ENCODE measurements around the gene MOV10L1.

Gene MOV10L1

DNA sequence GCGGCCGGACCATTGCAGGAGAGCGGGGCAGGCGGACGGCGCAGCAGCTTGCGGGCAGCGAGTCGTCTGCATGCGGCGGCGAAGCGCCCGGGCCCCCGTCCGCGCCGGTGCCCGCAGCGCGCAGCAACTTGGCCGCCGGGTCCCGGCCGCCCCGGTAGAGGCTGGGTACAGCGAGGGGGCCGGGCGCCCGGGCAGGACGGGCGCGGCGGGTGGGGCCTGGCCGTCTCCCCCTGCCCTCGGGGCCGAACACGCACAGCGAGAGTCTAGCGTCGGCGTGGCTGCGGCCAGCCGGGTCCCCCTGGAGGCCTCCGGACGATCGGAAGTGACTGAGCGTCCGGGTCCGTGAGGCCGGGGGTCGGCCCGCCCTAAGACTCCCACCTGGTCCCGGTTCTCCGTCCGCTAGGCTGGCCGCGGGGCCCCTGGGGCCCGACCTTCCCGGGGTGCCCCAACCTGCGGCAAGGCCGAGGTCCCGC, 95.1 kb downstream of the MOV10L1 start:
- in situ Hi-C loops (cut with HindIII; ENCODE audit: low sequenced_read_pairs): no loop called here

DNA sequence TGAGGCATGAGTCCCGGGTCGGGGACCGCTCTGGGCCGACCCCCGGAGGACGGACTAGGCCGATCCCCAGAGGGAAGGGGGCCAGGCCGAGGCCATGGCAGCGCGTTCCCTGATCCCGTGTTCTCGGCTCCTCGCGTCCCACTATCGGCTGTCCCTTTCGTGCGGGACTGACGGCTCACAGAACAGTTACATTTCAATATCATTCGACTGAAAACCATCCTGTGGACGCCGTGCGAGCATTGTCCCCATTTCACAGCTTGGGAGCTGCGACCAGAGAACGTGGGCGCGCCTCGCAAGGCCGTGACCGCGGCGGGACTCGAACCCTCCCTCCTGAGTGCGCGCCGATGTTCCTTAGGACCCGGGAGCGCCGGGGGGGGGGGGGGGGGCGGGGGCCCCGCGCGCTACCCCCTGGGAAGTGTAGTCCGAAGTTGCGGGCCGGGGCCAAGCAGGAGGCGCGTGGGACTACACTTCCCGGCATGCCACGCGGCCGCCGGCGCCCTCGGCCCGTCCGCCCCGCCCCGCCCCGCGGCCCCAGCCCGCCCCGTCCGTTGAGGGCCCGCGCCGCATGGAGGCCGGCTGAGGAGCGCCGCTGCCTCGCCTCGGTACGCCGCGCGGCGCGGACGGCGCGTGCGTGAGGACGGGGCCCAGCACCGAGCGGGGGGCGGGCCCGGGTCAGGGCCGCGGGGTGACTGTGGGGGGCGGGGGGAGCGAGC, 95.7 kb downstream of the MOV10L1 start, which contains the start of gene TRABD:
TSS of gene TRABD (plus strand) at position 539 of the 713 bp plus-strand sequence. CDS start 7,148 bp downstream, outside the sequence.
- in situ Hi-C loops (cut with HindIII; ENCODE audit: low sequenced_read_pairs): no loop called here

DNA sequence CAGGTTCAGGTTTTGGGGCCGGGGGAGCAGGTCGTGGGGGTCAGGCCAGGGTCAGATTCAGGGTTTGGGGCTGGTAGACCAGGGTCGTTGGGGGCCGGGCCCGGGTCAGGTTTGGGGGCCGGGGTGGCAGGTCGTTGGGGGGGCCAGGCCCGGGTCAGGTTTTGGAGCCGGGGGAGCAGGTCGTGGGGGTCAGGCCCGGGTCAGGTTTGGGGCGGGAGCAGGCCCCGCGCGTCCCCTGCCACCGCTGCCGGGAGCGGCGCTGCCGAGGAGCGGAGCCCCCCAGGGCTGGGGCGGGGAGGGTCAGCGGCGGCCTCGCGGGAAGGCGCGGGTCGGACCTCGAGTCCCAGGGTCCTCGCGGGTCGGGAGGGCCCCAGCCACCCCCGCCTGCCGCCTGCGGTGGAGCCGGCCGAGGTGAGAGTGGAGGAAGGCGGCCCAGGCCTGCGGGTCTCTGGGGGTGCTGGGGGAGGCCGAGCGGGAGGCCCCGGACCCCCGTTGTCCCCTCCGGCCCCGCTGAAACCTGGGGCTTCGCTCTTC, 96.4 kb downstream of the MOV10L1 start:
- in situ Hi-C loops (cut with HindIII; ENCODE audit: low sequenced_read_pairs): no loop called here

DNA sequence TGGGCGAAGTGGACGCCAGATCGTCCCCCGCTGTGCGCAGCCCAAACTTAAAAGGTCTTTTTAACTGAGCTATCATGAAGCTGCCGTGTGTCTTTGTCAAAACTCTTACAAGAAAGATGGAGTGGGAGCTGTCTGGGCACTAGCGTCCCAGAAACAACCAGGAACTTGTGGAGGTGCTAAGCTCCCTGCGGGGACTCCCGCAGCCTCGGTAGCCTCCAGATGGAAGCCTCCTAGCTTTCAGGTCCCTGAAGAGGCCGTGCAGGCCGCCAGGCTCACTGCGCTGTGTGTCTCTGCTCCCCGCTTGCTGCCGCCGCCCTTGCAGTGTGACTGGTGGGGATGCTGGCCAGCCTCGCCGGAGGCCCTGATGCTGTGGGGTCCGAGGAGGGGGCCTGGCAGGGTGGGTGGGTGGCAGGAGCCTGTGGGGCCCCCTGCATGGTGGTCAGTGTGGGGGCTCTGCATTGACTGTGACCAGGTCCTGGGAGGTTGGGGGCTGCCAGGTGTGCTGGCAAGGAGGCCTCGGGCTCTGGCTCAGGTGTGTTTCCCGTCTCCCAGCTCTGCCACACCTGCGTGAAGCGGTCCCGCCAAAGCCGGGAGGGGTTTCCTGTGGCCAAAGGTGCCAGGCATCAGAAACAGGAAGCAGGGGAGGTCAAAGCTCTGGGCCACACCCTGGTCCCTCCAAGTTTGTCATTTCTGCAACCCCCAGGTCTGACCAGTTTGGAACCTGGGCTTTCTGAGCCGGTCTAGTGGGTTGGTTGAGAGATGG, 97.1 kb downstream of the MOV10L1 start:
- in situ Hi-C loops (cut with HindIII; ENCODE audit: low sequenced_read_pairs): no loop called here

DNA sequence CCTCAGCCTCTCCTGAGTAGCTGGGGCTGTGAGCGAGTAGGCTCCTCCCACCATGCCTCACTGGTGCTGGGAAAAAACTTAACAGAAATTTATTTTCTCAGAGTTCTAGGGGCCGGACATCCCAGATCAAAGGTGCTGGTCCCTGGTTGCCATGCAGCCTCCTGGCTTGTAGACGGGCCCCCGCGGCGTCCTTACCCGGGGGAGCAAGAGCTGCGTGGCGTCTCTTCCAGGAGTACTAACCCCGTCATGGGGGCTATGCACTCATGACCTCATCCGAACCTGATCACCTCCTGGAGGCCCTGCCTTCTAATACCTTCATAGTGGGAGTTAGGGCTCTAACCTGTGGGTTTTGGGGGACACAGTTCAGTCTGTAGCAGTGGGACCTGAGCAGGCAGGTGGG, 98.5 kb downstream of the MOV10L1 start:
- in situ Hi-C loops (cut with HindIII; ENCODE audit: low sequenced_read_pairs): no loop called here

DNA sequence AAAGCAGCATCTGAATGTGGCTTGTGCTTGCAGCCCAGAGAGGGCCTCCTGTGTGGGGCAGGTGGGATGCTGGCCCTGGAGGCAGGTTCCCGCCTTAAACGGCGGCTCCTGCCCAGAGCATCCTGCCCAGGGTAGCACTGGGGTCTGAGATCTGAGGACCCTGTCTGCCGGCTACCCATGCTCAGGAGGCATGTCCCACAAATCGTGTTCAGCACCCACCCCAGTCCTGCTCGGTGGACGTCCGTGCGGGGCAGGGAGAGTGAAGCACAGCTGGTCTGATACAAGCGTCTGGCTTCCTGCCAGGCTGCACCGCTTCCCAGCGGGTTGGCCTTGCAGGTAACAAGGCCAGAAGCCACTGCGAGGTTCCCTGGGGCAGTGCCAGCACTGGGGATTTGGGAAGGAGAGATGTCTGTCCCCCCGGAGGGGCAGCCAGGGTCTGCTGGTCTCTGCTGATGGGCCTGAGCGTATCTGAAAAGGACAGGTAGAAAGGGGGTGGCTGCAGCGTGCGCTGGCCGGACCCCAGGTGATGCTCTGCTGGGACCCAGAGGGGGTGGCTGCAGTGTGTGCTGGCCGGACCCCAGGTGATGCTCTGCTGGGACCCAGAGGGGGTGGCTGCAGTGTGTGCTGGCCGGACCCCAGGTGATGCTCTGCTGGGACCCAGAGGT, 99.5 kb downstream of the MOV10L1 start:
- in situ Hi-C loops (cut with HindIII; ENCODE audit: low sequenced_read_pairs): no loop called here

DNA sequence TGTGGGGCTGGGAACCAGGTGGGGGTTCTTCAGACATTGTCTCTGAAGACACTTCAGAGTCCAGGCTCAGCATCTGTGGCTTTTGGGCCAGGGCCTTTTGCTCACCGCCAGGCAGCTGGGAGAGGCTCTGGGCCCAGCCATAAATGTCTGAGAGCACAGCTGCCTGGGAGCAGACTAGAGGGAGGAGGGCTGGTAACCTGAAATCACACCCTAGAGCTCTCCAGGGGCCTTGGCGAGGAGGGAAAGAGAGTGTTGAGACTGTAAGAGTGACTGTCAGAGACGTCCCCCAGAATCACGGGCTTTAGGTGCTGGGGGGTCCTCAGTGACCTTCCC, 100.0 kb downstream of the MOV10L1 start:
- in situ Hi-C loops (cut with HindIII; ENCODE audit: low sequenced_read_pairs): no loop called here

DNA sequence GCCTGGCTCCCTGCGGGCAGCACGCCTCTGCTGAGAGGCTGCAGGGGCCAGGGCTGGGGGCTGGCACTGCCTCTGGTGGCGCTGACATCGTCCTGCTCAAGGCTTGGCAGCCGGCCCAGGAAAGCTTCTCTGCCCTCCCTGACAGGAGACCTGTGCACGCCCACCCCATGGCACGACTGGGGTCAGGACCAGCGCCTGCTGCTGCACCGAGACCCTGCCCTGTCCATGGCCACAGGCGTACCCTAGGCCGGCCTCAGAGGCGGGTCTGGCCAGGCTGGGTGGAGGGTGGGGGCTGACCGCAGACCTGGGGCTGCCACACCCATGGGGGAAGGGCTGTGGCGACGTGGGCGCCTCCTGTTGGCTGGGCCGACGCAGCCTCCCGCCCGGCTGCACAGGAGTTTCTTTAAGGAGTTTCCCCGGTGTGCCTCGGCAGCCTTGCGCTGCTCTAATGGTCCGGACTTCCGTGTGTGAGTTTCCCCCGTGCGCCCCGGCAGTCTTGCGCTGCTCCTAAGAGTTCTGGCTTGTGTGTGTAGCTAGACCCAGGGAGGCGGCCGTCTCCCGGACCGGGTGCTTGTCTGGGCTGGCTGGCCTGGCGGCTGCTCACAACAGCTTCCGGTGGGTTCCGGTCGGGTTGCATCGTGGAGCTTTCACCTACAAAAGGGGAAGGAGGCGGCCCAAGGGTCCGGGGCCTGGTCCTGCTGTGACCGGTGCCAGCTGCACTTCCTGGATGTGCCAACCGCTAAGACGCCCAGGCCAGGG, 100.6 kb downstream of the MOV10L1 start:
- in situ Hi-C loops (cut with HindIII; ENCODE audit: low sequenced_read_pairs): no loop called here

DNA sequence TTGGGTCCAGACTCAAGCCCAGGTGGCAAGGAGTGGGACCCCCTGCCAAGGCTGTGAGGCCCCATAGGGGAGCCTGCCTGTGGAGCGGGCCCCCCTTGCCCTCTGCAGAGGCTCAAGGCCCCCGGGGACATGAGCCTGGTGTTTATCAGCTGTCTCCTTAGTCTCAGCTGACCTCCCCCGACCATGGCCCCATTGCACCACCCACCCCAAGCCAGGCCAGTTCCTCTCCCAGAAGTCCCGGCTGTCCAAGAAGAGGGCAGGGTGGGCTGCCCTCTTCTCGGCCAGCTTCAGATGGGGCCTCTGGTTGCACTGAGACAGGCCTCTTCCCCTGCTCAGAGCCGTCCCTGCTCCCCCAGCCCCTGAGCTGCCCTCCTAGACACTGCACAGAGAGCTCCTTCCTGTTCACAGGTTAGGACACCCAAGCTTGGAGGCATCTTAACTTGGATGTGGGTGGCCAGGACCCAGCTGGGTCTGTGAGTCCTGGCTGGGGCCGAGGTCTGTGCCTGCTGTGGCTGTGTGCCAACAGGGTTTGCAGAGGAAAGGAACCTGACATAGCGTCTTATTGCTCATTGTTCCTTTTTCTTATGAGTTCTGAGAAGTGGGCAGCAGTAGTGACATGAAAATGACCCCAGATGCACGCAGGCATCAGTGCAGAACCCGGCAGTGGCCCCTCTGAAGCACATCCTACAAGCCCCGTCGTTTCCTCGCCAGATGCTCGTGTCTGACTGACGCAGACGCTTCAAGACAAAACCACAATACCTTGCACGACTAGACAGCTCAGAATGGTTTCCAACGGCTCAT, 101.3 kb downstream of the MOV10L1 start:
- in situ Hi-C loops (cut with HindIII; ENCODE audit: low sequenced_read_pairs): no loop called here

DNA sequence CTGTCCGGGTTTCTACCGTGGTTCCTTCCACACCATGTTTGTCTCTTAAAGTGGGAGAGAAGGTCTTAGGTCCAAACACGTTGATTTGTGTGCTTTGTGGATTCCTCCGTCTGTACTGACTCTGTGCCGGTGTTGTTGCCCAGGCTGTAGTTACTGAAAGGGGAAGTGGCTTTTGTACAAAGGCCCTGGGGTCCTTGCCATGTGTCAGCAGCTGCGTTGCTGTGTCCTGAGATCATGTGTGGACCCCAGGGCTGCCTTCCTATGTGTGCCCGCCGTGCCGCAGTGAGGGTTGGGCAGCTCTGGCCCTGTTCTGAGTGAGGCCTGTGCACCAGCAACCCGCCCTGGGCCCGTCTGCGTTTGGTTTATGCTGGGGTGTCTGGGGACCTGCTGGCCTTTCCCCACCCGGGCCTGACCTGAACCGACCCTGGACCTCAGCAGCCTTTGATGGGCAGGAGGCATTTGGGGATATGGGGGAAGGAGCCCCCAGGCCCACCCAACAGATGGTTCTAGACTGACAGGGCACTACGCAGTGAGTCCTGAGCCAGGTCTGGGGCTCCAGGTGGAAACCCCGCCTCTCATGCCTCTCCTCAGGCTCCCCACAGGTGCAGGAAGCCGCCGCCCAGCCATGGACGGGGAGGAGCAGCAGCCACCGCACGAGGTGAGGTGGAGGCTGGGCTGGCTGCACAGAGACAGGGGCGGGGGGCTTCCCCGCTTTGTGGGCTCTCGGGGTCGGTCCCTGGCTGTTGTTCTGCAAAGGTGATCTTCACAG, 102.8 kb downstream of the MOV10L1 start:
- in situ Hi-C loops (cut with HindIII; ENCODE audit: low sequenced_read_pairs): no loop called here

DNA sequence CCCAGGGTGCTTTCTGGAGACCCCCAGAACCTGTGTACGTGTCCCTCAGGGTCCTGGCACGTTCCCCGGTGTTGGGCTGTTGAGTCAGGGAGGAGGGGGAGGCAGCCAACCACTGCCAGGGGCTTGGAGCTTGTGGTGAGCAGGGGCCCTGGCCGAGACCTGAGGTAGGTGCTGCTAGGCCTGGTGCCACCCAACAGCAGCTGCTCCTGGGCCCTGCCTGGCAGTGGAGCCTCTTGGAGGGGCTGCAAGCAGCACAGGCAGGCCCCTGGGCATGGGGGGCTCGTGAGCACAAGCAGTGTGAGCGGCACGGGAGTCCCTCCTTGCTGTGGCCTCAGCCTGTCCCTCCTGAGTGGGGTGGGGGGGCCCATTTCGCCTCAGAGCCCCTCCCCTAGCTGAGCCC, 103.8 kb downstream of the MOV10L1 start:
- in situ Hi-C loops (cut with HindIII; ENCODE audit: low sequenced_read_pairs): no loop called here

DNA sequence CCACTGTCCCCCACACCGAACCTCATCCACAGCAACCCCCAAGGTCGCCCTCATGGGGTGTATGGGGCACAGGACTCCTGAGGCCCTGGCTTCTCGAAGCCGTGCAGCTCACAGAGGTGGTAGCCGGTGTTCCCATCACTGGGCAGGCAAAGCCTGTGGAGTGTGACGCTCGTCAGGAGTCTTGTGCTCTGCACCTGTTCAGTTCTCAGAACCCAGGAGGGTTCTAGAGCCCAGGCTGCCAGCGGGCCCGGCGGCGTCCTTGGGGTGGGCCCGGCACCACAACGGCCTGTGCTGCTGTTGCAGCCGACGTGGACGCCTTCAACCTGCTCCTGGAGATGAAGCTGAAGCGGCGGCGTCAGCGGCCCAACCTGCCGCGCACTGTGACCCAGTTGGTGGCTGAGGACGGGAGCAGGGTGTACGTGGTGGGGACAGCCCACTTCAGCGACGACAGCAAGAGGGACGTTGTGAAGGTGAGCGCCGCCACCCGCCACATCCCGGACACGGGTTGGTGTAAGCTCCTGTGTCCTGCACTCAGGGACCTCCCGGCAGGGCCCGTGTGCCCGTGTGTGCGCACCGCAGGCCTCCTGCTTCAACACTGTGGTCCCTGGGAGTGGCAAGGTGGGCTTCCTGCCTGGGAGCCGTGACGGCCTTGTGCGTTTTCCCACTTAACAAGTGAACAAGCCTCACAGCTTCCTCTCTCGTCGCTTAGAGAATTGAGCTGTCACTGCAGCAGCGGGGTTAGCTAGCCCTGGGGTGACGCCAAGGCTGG, 104.4 kb downstream of the MOV10L1 start:
- in situ Hi-C loops (cut with HindIII; ENCODE audit: low sequenced_read_pairs): no loop called here

DNA sequence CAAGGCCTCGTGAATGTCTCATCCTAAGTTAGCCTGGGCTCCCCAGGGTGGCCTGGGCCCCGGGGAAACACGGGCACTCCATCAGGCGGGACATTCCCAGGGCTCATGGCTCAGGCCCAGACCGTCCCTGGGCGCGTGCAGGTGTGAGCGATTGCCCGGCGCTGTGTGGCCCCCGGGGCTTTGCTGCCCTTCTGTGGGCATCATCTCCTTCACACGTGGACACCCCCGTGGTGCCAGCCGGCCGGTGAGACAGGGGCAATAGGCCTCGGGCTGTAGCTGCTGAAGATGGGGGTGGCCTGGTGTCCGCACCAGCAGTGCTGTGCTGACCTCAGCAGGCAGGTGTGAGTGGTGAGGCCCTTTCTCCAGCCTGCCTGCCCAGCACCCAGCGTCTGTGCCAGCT, 106.5 kb downstream of the MOV10L1 start:
- in situ Hi-C loops (cut with HindIII; ENCODE audit: low sequenced_read_pairs): no loop called here

DNA sequence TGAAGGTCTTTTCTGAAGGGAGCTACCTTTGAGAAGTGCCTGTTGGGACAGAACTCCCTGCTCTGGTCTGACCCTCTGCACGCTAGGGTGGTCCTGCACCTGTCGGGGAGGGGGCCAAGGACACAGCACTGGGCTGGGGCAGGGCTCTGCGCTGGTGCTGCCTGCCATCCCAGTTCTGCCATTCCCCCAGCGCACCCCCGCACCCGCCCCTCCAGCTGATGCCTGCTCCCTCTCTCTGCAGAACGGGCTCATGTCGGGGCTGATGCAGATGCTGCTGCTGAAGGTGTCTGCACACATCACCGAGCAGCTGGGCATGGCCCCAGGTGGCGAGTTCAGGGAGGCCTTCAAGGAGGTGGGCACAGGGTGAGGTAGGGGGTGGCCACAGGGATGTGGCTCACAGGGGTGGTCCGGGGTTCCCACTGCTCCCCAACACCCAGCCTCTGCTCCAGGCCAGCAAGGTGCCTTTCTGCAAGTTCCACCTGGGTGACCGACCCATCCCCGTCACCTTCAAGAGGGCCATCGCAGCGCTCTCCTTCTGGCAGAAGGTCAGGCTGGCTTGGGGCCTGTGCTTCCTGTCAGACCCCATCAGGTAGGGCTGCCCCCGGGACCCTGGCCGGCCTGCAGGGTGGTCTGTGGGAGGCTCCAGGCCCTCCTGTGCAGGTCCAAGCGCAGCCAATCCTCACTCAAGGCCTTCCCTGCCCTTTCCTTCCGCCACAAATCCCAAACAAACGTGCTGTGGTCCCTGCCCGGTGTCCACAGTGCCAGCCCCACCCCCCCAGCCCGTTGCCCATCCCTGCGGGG, 107.4 kb downstream of the MOV10L1 start:
- in situ Hi-C loops (cut with HindIII; ENCODE audit: low sequenced_read_pairs): no loop called here

DNA sequence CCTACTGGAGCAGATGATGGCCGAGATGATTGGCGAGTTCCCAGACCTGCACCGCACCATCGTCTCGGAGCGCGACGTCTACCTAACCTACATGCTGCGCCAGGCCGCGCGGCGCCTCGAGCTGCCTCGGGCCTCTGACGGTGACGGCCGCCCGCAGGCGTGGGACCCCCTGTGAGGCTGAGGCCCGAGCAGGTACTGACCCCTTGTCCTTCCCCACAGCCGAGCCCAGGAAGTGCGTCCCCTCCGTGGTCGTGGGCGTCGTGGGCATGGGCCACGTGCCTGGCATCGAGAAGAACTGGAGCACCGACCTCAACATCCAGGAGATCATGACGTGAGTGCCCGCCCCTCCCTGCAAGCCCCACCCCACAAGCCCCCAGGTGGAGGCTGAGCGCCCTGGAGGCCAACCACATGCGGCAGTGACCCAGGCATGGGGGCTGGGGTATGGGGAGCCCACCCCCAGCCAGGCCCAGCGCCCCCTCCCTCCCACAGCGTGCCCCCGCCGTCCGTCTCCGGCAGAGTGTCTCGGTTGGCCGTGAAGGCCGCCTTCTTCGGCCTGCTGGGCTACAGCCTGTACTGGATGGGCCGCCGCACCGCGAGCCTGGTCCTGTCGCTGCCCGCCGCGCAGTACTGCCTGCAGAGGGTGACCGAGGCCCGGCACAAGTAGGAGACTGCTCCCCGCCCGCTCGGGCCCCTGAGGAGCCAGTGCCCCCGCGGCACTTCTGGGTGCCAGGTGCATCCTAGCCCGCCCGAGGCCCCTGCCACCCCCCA, 108.2 kb downstream of the MOV10L1 start:
- in situ Hi-C loops (cut with HindIII; ENCODE audit: low sequenced_read_pairs): no loop called here

DNA sequence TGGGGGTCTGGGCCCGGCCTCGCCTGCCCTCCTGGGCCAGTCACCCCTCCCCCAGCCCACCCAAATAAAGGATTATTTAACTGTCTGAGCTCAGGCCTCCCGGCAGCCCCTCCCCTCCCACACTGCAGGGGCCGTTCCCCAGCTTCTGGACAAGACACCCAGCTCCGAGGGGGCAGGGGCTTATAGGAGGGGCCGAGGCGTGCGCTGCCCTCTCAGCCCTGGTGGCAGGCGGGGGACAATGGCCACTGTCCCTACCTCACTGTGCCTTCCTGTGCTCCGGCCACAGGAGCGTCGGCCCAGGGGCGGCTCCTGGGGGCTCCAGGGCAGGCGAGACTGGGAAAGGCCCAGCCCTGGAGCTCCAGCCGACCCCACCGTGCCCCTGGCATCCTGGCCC, 108.8 kb downstream of the MOV10L1 start:
- in situ Hi-C loops (cut with HindIII; ENCODE audit: low sequenced_read_pairs): no loop called here

DNA sequence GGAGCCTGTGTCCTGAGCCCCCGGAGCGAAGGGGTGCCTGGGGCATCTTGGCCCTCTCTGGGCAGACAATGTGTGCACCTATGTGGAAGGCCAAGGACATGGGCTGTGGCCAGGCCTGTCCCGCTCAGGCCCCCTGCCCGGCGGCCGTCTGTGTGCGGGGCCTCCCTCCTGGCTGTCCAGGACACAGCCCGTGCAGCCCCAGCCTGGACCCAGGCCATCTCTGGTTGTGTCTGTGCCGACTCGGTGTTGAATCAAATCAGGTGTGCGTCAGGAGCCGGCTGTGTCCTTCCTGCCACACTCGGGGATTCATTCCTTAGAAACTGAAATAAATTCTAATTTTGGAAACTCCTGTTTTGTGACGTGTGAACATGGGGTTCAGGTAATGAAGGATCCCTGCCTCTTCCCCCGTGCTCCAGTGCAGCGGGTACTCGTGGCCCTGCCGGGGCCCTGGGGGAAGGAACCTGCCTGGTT, 109.5 kb downstream of the MOV10L1 start:
- in situ Hi-C loops (cut with HindIII; ENCODE audit: low sequenced_read_pairs): no loop called here

Data from DLD1 (cell line).